Measurements from ENCODE around the gene TCHP.
"Not testable (repeated sequence)": the region's sequence is repeated elsewhere in the genome, so short reads cannot be mapped to it uniquely, and the experiment has no call there.

The TCHP gene

DNA sequence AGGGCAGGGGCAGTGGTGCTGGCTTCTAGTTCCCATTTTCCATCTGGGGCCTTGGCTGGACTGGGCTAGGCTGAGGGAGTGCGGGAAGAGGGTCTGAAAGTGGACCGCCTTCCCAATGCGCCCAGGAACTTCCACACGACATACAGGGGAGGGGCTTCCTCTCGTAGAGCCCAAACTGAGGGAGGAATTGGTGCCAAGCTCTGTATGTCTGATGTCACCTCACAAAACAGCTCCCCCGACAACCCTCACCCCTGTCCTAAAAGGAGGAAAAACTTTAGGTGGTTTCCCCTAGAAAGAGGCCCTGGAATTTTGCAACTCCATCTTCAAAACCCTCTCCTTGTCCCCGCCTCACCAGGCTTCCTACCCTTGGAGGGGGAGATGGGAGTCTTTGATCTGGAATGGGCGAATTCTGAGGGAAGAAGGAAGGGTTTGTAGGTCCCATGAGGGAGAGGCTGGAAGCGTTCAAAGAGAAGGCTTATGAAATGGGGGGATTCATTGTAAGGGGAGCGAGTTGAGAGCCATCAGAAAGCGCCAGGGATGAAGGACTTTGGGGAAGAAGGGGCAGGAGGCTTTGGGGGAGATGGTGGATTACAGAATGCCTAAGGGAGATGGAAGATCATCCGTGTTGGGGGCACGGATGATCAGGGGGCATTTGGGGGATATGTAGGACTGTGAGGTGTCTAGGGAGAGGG is 20.6 kb upstream of the TCHP start:
- DNase-seq = no peak

DNA sequence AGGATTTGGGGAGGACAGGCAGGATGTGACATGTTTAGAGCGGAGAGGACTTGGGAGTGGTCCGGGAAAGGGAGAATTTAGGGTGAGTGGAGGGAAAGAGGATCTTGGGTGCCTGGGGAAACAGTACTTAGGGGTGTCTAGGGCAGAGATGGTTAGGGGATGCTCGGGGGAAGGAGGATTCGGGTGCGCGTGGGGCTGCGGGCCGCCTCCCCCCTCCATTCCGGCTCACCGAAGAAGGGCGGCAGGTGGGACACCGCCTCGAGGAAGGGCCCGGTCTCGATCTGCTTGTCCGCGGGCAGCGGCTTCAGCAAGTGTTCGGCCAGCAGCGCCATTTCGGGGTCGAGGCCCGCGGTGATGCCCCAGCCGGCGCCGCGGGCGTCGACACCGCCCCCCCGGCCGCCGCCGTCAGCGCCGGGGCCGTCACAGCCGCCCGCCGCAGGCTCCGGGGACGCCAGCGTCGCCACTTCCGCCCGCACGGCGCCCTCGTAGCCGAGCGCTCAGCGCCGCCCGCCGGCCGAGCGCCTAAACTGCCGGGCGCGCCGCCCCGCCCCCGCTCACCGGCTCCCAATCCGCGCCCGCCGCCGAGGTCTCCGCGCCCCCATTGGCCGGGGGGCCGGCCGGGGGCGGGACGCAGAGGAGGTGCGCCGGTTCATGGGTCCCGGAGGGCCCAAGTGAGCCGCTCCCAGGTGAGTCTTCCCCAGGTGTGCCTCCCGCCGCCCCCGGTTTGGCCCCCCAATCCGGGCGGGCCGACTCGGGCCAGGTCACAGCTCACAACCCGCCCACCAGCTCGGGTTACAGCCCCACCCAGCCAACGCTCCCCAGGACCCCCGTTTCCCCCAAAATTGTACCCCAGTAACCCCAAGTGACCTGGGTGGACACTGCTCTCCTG is 19.8 kb upstream of the TCHP start, which contains the start of gene GLTP:
Gene GLTP (minus strand): TSS at position 499 of the 889 bp plus-strand sequence. CDS start 167 bp downstream, at position 332.
- DNase-seq = peak; percentile 78 to 81

DNA sequence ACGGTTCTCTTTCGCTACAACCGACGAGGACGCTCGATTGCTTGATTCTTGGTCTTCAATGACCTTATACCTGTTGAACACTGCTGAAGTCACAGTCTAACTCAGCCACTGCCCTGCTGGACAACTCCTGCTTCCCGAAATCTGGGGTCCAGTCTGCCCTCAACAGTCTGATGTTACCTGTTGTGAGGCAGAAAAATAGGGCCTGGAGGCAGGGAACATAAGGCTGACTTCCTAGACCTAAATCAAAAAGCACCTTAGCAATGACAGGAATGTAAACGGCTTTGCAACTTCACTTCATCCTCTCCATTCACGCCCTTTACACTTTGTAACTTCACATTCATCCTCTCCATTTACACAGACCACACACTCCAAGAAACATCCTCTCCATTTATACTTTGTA is 19.1 kb upstream of the TCHP start:
- DNase-seq = no peak

DNA sequence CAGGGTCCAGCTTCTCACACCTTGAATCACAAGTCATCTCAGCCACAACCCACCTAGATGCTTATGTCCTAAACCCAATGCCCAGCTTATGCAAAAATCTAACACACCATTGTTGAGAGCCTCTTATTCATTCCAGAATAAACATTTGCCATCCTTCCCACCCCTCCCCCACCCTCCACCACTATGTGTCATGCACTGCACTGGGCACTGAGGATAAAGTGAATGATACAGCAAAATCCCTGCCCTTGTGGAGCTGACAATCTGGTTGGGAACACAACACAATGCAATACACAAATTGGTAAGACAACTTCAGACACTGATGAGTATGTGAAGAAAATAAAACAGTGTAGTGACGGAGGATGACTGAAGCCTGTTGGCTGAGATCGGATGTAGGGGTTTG is 18.3 kb upstream of the TCHP start:
- no peak for DNase-seq

DNA sequence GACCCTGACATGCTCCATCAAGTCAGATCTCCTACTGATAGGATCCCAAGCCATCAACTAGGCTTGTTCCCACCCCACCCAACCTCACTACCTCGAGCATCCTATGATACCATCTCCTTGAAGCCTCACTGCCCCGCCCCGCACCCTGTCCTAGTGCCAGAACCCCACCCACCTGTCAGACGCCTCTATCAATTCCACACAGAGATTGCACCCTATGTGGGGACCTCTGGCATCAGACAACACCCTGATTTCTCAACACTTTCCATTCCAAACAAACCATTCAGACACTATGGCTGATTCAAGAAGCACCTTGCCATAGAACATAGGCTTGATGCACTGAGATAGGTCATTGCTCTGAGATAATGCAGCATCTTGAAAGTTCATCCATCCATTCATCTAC is 16.6 kb upstream of the TCHP start:
- no peak for DNase-seq

DNA sequence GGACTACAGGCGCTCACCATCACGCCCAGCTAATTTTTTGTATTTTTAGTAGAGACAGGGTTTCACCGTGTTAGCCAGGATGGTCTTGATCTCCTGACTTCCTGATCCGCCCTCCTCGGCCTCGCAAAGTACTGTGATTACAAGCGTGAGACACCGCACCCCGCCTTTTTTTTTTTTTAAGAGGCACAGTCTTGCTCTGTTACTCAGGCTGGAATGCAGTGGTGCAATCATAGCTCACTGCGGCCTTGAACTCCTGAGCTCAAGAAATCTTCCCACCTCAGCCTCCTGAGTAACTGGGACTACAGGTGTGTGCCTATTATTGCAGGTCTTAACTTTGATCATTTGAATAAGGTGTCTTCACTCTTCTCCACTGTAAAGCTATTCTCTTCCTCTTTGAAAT is 14.5 kb upstream of the TCHP start:
- no peak for DNase-seq

DNA sequence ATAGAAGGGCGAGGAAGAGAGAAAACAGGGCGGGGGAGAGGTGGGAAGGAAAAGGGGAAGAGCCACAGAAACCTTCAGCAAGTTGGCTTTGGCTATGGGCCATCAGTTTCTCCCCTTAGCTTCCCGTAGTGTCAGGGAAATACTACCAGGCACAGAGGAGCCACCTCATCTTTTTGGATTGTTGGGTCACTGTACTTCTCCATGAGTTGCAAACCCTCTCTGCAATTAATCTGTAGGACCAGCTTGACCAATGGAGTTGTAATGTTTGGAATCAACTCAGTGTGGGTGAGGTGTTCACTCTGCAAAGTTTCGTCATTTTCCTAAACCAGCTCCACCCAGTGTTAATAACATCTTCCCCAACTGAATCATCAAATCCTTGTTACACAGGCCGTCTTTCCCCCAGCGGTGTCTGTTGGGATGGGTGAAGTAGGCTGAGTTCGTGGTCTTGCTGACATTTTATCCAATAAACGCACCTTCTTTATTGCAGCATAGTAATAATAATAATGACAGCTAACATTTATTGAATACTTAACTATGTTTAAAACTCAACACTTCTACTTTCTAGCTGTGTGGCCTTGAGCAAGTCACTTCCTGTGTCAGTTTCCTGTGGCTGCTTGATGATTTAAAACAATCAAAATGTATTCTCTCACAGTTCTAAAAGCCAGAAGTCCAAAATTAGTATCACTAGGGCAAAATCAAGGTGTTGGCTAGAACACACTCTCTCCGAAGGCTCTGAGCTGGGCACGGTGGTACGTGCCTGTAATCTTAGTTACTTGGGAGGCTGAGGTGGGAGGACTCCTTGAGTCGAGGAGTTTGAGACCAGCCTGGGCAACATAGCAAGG is 11.7 kb upstream of the TCHP start:
- DNase-seq = peak; percentile 73 to 90

DNA sequence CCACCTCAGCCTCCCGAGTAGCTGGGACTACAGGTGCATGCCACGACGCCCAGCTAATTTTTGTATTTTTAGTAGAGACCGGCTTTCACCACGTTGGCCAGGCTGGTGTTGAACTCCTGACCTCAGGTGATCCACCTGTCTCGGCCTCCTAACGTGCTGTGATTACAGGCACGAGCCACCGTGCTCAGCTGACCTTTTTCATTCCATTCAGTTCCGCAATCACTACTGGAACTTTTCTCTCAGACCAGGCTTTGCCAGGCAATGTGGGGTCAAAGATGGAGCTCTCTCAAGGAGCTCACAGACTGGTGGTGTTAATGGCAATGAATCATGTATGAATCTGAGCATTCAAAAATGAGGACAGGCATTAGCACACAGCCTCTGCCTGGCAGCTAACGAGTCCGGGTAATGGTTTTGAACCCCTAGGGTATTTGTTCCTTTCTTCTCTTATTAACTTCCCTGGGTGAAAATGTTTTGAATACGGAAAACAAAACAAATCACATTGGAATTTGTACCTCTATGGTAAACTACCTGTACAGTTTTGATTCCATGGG is 9.4 kb upstream of the TCHP start:
- DNase-seq = no peak

DNA sequence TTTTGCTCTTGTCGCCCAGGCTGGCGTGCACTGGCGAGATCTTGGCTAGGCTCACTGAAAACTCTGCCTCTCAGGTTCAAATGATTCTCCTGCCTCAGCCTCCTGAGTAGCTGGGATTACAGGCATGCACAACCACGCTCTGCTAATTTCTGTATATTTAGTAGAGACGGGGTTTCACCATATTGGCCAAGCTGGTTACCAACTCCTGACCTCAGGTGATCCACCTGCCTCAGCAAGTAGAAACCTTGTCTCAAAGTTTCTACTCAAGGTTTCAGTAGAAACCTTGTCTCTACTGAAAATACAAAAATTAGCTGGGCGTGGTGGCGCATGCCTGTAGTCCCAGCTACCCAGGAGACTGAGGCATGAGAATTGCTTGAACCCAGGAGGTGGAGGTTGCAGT is 8.3 kb upstream of the TCHP start:
- DNase-seq = not testable (repeated sequence)

DNA sequence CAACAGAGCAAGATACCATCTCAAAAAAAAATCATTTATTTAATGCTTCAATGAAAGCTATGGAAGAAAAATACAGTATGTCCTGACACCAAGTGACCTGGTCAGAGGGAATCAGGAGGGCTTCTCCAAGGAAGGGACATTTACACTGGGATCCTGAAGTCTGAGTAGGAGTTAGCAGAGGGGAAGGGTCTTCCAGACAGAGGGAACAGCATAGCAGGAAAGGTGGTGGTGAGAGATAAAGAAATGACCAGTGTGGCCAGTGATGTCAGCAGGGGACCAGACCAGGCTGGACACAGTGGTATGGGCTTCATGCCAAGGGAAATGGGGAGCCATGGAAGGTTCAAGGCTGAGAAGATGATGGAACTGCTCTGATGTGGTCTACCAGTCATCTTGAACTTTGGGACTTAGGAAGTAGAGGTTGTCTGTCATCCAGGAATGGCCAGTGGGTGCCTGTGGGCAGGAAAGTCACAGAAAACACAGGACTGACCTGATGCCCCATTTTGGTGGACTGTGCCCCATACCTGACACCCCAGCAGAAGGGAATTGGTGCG is 7.8 kb upstream of the TCHP start:
- DNase-seq = no peak

DNA sequence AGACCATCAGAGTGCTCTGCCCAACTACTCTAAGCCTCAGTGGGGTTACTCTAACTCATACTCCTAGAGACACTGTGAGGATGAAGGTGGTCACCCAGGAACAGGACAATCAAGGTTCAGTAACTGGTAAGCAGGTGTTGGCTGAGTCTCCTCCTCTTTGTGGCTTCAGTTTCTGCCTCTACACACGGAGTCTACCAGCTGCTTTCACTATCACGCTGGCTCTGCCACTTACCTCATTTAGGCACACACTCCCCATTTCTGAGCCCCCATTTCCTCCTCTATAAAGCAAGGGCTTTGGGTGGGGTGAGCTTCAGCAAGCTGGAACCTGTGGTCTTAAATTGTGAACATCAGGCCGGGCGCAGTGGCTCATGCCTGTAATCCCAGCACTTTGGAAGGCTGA is 7.3 kb upstream of the TCHP start:
- no peak for DNase-seq

DNA sequence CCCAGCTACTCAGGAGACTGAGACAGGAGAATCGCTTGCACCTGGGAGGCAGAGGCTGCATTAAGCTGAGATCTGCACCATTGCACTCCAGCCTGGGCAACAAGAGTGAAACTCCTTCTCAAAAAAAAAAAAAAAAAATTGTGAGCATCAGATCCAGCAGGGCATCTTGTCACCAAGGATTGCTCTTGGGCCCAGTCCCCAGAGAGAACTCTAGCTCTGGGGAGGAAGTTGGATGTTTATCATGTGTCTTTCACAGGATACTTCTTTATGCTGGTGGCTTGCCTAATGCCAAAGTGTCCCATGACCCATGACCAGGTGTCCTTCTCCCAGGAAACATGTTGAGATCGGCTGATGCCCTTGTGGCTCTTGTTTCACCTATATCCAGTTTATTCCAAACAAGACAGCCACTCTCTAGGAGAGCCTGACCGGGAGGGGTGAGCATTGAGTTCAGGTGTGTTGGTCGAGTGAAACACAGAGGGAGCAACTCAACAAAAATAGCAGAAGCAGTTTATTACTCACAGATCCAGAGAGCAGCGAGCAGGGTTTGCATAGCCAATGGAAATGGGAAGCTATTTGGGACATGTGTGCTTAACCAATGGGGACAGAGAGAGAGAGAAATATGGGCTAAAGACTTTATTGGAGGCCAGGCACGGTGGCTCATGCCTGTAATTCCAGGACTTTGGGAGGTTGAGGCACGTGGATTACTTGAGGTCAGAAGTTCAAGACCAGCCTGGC is 6.6 kb upstream of the TCHP start:
- DNase-seq = no peak

DNA sequence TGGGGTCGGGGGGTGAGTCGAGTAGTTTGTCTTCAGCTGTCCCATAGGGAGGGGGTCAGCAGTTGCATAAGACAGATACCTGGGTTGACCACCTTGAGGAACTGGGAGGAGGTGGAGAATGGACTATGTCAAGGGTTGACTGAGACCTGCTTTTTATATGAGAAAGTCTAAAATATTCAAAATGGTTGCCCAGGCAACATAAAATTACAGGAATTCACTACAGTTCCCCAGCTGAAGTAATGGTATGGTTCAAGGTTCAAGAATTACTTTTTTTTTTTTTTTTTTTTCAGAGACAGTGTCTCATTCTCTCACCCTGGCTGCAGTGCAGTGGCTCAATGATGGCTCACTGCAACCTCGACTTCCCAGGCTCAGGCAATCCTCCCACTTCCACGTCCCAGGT is 5.1 kb upstream of the TCHP start:
- no peak for DNase-seq

DNA sequence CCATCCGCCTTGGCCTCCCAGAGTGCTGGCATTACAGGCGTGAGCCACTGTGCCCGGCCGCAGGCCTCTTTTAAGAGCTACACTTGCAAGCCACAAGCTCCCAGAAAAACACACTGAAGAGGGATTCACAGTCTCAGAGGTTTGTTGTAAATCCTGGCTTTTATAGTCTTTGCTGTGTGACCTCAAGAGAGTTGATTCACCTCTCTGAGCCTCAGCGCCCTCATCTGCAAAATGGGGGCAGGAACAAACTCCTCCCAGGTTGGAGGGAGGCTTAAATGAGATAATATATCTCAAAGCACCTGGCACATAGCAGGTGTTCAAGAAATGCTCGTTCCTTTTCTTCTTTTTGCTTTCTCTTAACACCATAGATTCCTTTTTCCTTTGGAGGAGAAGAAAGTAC is 3.9 kb upstream of the TCHP start:
- no peak for DNase-seq

DNA sequence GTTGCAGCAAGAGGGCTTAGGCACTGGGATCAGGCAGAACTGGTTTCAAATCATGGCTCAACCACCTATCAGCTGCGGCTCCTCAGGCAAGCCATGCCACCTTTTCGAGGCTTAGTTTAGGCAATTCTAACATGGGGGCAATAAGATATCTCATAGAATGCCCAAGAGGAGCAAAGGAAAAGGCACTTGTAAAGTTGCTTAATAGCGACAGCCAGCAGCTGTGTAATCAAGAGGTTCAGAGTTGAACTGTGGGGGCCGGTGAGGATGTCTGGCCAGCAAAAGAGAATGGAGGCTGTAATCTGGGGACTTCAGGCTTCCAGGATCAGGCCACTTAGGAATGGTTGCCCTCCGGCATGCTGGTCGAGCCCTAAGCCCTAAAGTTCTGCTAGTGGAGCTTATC is 3.0 kb upstream of the TCHP start:
- DNase-seq = no peak

DNA sequence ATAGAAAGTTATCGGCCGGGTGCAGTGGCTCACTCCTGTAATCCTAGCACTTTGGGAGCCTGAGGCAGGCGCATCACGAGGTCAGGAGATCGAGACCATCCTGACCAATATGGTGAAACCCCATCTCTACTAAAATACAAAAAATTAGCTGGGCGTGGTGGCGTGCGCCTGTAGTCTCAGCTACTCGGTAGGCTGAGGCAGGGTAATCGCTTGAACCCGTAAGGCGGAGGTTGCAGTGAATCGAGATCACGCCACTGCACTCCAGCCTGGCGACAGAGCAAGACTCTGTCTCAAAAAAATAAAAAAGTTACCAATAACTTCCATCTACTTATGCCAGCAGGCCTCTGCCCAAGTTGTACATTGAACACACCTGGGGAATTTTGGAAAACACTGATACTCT is 729 bp upstream of the TCHP start:
- not testable (repeated sequence) for DNase-seq

DNA sequence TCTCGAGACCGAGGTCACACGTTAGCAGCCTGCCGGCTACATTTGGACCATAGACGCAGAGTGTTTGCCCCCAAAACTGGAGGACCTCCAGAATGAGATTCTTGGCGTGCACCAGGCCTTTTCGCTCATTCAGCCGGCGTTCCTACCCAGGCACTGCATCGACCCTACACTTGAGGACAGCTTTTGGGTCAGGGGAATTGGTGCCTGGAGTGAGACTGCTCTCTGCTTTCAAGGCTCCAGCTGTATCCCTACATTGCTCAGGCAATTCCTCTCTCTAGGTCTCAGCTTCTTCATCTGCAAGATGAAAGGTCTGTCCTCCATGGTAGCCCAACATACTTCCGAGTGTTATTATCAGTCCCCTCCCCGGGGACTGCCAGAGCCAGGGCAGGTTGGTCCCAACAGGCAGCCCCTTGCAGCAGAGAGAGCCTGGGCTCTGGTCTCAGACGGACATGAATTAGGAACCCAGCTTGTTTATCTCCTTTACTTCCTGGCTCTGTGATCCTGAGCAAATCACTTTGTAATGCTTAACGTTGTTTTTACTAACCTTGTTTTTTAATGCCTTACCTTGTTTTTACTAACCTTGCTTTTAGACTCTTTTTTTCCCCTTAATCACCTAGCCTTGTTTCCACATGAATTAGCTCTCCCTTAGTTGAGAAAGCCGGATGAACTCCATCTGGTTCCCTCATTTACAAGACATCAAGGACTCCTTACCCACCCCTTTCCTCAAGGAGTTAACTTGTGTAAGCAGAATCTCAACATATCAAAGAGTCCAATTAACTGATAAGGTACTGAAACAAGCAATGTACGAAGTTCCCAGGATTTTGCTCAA is 892 bp downstream of the TCHP start:
- peak; percentile 12 to 14 for DNase-seq

DNA sequence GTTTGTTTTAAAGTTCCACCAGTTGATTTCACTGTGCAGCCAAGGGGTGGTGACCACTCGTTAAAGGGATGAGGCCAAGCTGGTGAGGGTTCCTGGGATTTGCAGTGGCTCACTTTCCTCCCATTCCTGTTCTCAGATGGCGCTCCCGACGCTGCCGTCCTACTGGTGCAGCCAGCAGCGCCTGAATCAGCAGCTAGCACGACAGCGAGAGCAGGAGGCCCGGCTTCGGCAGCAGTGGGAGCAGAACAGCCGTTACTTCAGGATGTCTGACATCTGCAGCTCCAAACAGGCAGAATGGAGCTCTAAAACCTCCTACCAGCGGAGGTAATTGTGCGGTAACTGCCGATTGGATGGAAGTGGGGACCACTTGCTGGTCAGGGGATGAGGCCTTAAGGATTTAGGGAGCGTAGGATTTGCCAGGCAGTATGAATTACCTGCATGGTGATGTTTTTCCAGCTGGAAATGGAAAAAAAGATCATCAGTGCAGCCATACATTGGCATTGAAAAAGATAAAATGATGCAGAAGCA is 2.9 kb downstream of the TCHP start:
- no peak for DNase-seq

DNA sequence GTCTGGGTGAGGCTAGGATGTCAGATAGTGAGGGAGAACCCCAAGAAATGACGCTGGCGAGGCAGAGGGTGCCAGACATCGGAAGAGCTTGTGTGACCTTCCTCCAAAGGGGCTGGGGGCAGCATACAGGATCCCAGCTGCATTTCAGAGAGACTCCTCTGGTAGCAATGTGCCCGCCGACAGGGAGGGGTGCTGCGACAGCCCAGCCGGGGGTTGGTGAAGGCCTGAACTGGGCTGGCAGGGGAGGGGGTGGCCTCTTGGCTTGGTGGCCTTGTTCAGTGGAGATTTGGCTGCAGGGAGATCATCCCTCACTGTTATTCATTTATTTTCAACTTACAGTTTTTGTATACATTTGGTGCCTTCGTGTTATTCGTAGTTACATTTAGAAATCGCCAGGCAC is 5.2 kb downstream of the TCHP start:
- no peak for DNase-seq

DNA sequence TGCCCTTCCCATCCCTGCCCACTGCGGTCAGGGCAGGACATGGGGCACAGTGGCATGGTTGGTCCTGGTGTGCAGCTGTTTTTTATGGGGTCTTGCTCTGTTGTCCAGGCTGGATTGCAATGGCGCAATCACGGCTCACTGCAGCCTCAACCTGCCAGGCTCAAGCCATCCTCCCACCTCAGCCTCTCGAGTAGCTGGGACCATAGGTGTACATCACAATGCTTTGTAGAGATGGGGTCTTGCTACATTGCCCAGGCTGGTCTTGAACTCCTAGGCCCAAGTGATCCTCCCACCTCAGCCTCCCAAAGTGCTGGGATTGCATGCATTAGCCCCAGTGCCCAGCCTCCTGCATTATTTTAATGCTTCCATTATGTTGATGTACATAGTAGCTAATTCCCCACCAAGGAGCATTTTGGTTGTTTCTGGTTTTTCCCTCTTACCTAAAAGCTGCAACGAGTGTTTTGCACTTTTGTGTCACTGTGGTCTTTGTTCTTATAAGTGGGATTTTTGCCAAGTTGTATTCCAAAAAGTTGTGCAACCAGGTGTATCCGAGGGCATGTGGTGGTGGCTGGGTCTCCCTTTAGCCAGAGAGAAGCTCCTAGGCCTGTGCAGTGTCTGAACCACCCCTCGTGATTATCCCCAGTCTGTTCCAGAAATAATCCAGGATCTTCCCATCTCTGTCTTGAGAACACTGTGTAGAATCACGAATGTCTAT is 10.3 kb downstream of the TCHP start:
- no peak for DNase-seq

Data from AML-193 (cell line).